Measurements from ENCODE around the gene RFX4.

RFX4 gene

GRCh38 chr12:106764220-106764619 is 181.4 kb downstream of the RFX4 start:
- DNase-seq (ENCODE audit: low read depth, low spot score): no peak

- no peak for DNase-seq (ENCODE audit: low read depth, low spot score)
These were observed 181.9 kb downstream of the RFX4 start for GRCh38 chr12:106764738-106765137.

- no peak for DNase-seq (ENCODE audit: low read depth, low spot score)
These were observed 183.6 kb downstream of the RFX4 start for GRCh38 chr12:106766393-106766826.

GRCh38 chr12:106767206-106767605 is 184.4 kb downstream of the RFX4 start:
- DNase-seq (ENCODE audit: low read depth, low spot score): no peak

- no peak for DNase-seq (ENCODE audit: low read depth, low spot score)
These were observed 185.4 kb downstream of the RFX4 start for GRCh38 chr12:106767954-106768822.

- no peak for DNase-seq (ENCODE audit: low read depth, low spot score)
These were observed 186.3 kb downstream of the RFX4 start for GRCh38 chr12:106769078-106769477.

- no peak for DNase-seq (ENCODE audit: low read depth, low spot score)
These were observed 186.7 kb downstream of the RFX4 start for GRCh38 chr12:106769546-106769945.

GRCh38 chr12:106771425-106771824 is 188.6 kb downstream of the RFX4 start:
- DNase-seq (ENCODE audit: low read depth, low spot score): no peak

- no peak for DNase-seq (ENCODE audit: low read depth, low spot score)
These were observed 190.6 kb downstream of the RFX4 start for GRCh38 chr12:106773286-106774004.

- DNase-seq (ENCODE audit: low read depth, low spot score): peak; percentile 96
These were observed 191.4 kb downstream of the RFX4 start, which contains the start of gene RIC8B for GRCh38 chr12:106774005-106774807. TSS of gene RIC8B (plus strand) at chr12:106774682. CDS start at chr12:106774746, 64 bp downstream.

- no peak for DNase-seq (ENCODE audit: low read depth, low spot score)
These were observed 192.2 kb downstream of the RFX4 start for GRCh38 chr12:106774808-106775524.

- DNase-seq (ENCODE audit: low read depth, low spot score): no peak
These were observed 194.1 kb downstream of the RFX4 start for GRCh38 chr12:106776897-106777296.

GRCh38 chr12:106780010-106780631 is 197.3 kb downstream of the RFX4 start:
- DNase-seq (ENCODE audit: low read depth, low spot score): no peak

- DNase-seq (ENCODE audit: low read depth, low spot score): no peak
These were observed 199.8 kb downstream of the RFX4 start for GRCh38 chr12:106782619-106783018.

GRCh38 chr12:106783515-106783914 is 200.7 kb downstream of the RFX4 start:
- DNase-seq (ENCODE audit: low read depth, low spot score): no peak

GRCh38 chr12:106790020-106790419 is 207.2 kb downstream of the RFX4 start:
- no peak for DNase-seq (ENCODE audit: low read depth, low spot score)

- no peak for DNase-seq (ENCODE audit: low read depth, low spot score)
These were observed 208.7 kb downstream of the RFX4 start for GRCh38 chr12:106791531-106791930.

GRCh38 chr12:106794369-106794768 is 211.6 kb downstream of the RFX4 start:
- DNase-seq (ENCODE audit: low read depth, low spot score): no peak

- DNase-seq (ENCODE audit: low read depth, low spot score): no peak
These were observed 218.4 kb downstream of the RFX4 start for GRCh38 chr12:106801167-106801708.

- no peak for DNase-seq (ENCODE audit: low read depth, low spot score)
These were observed 219.2 kb downstream of the RFX4 start for GRCh38 chr12:106801830-106802533.
